ENCODE measurements around the gene RAP1B.
"Not testable (repeated sequence)": the region's sequence is repeated elsewhere in the genome, so short reads cannot be mapped to it uniquely, and the experiment has no call there.

RAP1B gene

DNA sequence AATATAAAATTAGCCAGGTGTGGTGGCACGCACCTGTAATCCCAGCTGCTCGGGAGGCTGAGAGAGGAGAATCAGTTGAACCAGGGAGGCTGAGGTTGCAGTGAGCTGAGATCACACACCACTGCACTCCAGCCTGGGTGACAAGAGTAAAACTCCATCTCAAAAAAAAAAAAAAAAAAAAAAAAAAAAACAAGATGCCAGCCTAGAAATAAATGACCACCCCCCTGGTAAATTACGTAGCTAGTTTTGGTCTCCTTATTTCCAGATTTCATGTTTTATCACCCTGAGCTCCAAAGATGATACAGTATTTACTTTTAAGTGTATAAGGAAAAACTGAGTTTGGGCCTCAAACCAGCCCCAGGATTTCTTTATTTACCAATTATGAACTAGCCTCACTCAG lies 26.7 kb downstream of the RAP1B start:
- not testable (repeated sequence) for DNase-seq

- DNase-seq: no peak
Measured at GRCh38 chr12:68638171-68638570, 27.5 kb downstream of the RAP1B start.

GRCh38 chr12:68638721-68639395 lies 28.2 kb downstream of the RAP1B start:
- no peak for DNase-seq

GRCh38 chr12:68639396-68639767 lies 28.7 kb downstream of the RAP1B start:
- no peak for DNase-seq

GRCh38 chr12:68641138-68641537 lies 30.4 kb downstream of the RAP1B start:
- DNase-seq: no peak

GRCh38 chr12:68646484-68646883 lies 35.8 kb downstream of the RAP1B start:
- no peak for DNase-seq

GRCh38 chr12:68647507-68647906 lies 36.8 kb downstream of the RAP1B start:
- DNase-seq: no peak

DNA sequence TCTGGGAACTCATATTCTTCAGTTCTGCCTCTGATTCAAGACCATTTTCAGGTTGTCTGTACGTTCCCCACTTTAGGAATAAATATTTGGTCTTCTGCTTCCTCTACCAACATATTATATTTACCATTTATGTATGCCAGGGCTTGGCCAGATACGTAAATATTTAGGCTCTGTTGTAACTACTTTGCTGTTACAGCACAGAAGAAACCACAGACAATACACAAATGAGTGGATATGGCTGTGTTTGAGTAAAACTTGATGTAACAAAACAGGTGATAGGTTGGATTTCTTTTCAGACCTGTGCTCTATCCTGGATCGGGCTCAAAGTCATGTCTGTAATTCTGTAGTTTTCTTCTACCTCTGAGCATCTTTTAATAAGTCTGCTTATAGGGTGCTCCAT lies 37.5 kb downstream of the RAP1B start:
- DNase-seq: no peak

DNA sequence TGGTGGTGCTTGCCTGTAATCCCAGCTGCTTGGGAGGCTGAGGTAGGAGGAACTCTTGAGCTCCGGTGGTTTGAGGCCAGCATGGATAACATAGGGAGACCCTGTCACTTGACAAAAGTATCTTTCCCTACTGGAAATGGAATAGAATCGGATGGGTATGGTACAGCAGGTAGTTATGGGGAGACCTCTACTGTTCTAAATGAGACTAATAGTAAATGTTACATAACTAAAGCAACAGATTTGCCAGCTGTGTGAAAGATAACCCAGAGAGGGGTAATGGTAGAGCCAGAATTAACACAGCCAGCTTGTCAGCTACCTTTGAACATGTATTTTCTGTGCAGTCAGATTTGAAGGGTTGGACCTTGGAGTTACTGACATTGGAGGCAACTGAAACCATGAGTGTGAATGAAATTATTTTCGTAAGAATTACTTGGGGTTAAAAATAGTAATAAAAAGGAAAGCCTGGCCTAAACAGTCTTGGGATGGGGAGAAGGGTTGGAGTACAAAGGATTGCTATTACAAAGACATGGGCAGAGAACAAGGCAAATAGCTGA lies 54.4 kb downstream of the RAP1B start:
- no peak for DNase-seq

DNA sequence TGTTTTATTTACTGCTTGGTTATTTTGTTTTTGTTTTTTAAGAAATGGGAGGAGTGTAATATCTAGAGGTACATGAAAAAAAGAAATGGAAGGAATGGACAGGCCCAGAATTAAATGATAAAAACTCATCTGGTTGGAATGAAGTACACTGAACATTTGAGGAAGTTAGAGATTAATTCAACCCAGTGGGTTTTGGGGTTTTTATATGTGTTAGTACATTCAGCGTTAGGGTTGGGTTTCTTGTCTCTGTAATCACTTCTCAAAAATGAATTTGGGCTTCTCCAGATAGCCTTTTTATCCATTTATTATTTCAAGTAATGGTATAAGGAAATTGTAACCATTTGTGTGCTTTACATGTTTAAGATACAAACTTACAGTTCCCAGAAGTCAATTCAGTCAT lies 56.6 kb downstream of the RAP1B start:
- DNase-seq: no peak

DNA sequence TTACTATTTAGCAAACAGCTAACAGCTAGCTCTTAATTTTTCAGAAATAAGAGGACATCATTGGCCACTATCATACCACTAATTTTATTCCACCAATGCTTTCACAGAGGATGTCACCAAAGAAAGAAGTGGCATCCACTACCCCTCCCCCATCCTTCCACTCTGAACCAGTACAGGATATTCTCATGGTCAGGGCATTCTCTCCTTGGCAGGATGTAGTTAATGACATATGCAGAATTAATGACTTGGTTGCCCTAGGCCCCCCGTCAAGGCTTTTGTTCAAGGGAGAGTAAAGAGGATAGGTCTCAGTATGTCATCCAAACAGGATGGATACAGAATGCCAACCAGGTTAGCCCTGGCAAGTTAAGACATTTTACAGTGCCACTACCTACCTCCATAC lies 57.2 kb downstream of the RAP1B start:
- no peak for DNase-seq

GRCh38 chr12:68671179-68671578 lies 60.5 kb downstream of the RAP1B start:
- DNase-seq: no peak

GRCh38 chr12:68673788-68674187 lies 63.1 kb downstream of the RAP1B start:
- no peak for DNase-seq

GRCh38 chr12:68674376-68674775 lies 63.7 kb downstream of the RAP1B start:
- no peak for DNase-seq

DNA sequence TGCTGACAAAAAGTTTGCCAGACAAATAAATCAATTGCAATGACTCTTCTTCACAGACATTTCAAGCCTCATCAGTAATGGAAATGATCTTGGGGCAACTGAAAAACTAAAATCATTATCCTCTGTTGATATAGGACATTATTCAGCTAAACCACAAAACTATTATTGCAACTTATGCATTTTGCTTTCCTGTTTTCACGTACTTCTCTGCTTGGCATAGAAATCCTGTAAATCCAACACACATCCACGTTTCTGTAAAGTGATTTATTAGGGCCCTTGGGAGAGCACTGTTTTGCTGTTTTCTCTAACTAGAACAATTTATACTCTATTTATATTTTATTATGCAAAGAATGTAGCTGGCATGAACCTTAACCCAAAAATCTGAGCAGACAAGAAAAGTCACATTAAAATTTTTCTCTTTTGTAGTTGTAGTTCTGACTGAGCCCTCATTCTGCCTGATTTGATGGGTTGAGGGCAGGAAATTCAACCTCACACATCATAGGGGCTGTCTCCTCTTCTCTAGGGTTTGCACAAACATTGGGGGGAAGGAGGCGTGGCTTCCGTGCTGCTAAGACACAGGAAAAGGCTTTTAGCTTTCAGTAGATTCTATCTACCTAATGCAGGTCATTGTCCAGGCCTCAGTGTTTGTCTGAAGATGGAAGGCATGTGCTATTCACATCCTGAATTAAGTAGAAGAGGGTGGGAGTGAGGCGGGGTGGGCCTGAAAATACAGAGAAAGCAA lies 64.6 kb downstream of the RAP1B start:
- peak; percentile 44 for DNase-seq

DNA sequence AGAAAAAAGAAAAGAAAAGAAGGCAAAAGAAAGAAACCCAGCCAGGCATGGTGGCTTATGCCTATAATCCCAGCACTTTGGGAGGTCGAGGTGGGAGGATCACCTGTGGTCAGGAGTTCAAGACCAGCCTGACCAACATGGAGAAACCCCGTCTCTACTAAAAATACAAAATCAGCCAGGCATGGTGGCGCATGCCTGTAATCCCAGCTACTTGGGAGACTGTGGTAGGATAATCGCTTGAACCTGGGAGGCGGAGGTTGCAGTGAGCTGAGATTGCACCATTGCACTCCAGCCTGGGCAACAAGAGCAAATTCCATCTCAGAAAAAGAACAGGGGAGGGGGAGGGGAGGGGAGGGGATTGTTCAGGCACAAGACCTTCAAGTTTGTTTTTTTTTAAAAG lies 66.2 kb downstream of the RAP1B start:
- not testable (repeated sequence) for DNase-seq

DNA sequence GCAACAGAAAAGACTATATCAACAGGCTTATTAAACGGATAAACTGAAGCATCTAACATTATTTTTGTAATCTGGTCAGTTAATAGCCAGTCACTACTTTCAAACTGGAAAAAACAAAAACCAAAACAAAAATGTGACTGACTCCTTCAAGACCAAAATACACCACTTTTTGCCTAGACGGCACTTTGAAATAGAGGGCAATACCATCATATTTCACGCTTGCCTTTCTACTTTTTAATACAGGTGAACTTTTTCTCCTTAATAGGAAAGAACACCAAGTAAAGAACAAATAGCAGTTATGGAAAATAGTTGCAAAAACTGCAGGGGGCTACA lies 75.5 kb downstream of the RAP1B start:
- no peak for DNase-seq

- peak; percentile 98 for DNase-seq
Measured at GRCh38 chr12:68686595-68687521, 76.2 kb downstream of the RAP1B start, which contains the start of gene NUP107. Gene NUP107, plus strand, starts transcription at chr12:68686978. Its CDS starts 88 bp downstream, at chr12:68687066.

DNA sequence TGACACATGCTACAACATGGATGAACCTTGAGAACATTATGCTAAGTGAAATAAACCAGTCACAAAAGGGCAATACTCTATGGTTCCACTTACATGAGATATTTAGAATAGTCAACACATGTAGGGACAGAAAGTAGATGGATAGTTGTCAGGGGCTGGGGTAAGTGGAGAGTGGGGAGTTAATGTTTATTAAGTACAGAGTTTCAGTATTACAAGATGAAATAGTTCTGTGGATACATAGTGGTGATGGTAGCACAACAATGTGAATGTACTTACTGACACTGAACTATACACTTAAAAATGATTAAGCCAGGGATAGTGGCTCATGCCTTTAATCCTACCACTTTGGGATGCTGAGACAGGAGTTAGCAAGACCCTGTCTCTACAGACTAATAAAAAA lies 84.8 kb downstream of the RAP1B start:
- no peak for DNase-seq

GRCh38 chr12:68699486-68699885 lies 88.8 kb downstream of the RAP1B start:
- no peak for DNase-seq
